ENCODE results near the gene GALK2. TPM values are rescaled to one million over a fixed set of nuclear protein-coding genes. Genes with fewer than 3 reads are reported as not detected.
"Not testable (repeated sequence)": the region's sequence is repeated elsewhere in the genome, so short reads cannot be mapped to it uniquely, and the experiment has no call there.

The GALK2 gene
- polyA plus RNA-seq, 1 donor = 25.0 TPM

DNA sequence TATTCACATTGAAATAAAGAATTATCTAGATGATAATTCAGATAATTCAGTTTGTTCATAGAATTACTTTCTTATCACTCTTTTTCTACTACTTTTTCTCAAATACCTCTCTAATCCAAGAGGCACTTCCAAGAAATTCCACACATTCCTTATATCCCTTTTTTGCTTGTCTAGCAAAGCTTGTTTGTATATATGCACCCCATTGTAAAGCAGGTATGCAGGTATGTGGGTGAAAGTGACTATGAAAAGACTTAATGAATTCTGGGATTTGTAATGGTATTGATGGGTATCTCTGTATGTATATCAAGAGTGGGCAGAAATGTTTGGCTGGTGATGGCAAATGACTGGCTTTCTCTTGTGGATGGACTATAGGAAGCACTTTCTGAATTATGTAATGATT lies 158.9 kb downstream of the GALK2 start:
- Histone ChIP-seq H3K36me3 (ENCODE audit: control insufficient read depth, insufficient read depth, low read length) (peaks cover 9% of the 10 kb centered on the region), H3K9me3 (ENCODE audit: control insufficient read depth, low read depth, low read length) (no peaks in the 10 kb centered on the region), H3K27ac (ENCODE audit: low read length) (no peak overlapping the region), H3K4me1 (ENCODE audit: control insufficient read depth, insufficient read depth, low read length) (no peaks in the 10 kb centered on the region), H3K4me3 (ENCODE audit: low read length) (no peak overlapping the region), H3K27me3 (ENCODE audit: control insufficient read depth, insufficient read depth, low read length) (no peaks in the 10 kb centered on the region)
- DNase-seq = no peak

DNA sequence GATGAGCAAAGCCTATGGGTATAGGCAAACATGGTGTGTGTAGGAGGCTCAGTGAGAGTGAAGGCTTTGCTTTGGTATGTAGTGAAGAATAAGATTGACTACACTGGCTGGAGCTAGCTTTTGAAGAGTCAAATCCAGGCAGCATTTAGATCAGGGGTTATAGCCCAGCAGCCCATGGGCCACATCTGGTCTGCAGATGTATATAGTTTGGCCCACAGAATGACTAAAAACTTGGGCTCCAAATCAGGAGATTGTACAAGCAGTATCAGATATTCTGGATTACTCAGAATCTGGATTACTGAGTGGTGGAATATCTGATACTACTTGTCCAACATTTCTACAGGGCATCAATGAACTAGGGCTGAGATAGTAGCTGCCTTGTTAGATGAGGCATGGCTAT lies 160.1 kb downstream of the GALK2 start:
- Histone ChIP-seq H3K4me1 (ENCODE audit: control insufficient read depth, insufficient read depth, low read length) (no peaks in the 10 kb centered on the region), H3K27ac (ENCODE audit: low read length) (no peak overlapping the region), H3K4me3 (ENCODE audit: low read length) (no peak overlapping the region), H3K9me3 (ENCODE audit: control insufficient read depth, low read depth, low read length) (no peaks in the 10 kb centered on the region), H3K36me3 (ENCODE audit: control insufficient read depth, insufficient read depth, low read length) (peaks cover 9% of the 10 kb centered on the region), H3K27me3 (ENCODE audit: control insufficient read depth, insufficient read depth, low read length) (no peaks in the 10 kb centered on the region)
- no peak for DNase-seq

DNA sequence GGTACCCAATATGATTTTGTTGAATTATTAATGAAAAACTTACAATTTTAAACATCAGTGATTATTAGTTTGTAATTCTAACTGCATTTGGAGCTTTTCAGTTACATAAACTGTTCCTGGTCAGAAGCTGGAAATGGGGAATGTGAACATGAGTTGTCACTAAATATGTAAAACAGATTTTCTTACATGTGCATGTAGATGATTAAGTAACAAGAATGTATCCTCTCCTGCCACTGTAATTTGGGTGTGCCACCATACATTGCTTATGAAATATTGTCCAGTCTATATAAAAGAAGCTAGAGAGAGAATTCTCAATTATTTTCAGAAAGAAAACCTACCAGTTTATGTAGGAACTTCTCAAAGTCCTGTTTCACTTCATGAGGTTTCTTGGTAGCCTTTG lies 161.4 kb downstream of the GALK2 start:
- no peaks in the 10 kb centered on the region for H3K4me1 ChIP-seq (ENCODE audit: control insufficient read depth, insufficient read depth, low read length)
- DNase-seq = no peak
- H3K36me3 ChIP-seq (ENCODE audit: control insufficient read depth, insufficient read depth, low read length) = peaks cover 9% of the 10 kb centered on the region
- no peaks in the 10 kb centered on the region for H3K27me3 ChIP-seq (ENCODE audit: control insufficient read depth, insufficient read depth, low read length)
- H3K27ac ChIP-seq (ENCODE audit: low read length) = no peak overlapping the region
- H3K9me3 ChIP-seq (ENCODE audit: control insufficient read depth, low read depth, low read length) = no peaks in the 10 kb centered on the region
- H3K4me3 ChIP-seq (ENCODE audit: low read length) = no peak overlapping the region

DNA sequence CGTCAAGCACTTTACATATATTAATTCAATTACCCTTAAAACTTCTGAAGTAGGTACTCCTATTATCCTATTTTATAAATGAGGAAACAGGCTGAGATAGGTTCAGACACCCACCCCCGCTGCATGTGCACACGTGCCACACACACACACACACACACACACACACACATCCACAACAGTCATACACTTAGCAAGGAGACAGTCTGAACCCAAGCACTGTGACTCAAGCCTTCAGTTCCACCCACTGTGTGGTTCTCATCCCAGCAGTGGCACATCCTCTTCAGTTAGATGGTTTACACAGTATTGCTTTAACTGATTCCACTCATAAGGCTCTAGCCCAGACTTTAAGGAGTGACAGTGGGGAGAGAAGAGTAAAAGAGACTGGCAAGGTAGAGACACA lies 161.9 kb downstream of the GALK2 start:
- WGBS (ENCODE audit: insufficient coverage, low lambda C conversion rate) = no CpG with 5 or more reads among the region's 3 CpGs

DNA sequence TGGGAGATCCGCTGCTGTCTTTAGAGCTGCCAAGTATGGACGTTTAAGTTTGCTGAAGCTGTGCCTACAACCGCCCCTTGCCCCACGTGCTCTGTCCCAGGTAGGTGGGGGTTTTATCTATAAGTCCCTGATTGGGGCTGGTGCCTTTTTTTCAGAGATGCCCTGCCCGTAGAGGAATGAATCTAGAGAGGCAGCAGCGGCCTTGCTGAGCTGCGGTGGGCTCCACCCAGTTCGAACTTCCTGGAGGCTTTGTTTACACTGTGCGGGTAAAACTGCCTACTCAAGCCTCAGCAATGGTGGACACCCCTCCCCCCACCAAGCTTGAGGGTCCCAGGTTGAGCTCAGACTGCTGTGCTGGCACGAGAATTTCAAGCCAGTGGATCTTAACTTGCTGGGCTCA lies 169.6 kb downstream of the GALK2 start:
- Histone ChIP-seq H3K27ac (ENCODE audit: low read length) (no peak overlapping the region), H3K36me3 (ENCODE audit: control insufficient read depth, insufficient read depth, low read length) (no peaks in the 10 kb centered on the region), H3K4me1 (ENCODE audit: control insufficient read depth, insufficient read depth, low read length) (no peaks in the 10 kb centered on the region), H3K4me3 (ENCODE audit: low read length) (no peak overlapping the region), H3K9me3 (ENCODE audit: control insufficient read depth, low read depth, low read length) (peaks cover 8% of the 10 kb centered on the region), H3K27me3 (ENCODE audit: control insufficient read depth, insufficient read depth, low read length) (no peaks in the 10 kb centered on the region)
- no CpG with 5 or more reads among the region's 10 CpGs for WGBS (ENCODE audit: insufficient coverage, low lambda C conversion rate)
- no peak for DNase-seq

More for the DNA sequence above, 161.9 kb downstream of the GALK2 start:
- no peaks in the 10 kb centered on the region for H3K27me3 ChIP-seq (ENCODE audit: control insufficient read depth, insufficient read depth, low read length)
- H3K36me3 ChIP-seq (ENCODE audit: control insufficient read depth, insufficient read depth, low read length) = peaks cover 9% of the 10 kb centered on the region
- H3K4me1 ChIP-seq (ENCODE audit: control insufficient read depth, insufficient read depth, low read length) = no peaks in the 10 kb centered on the region
- no peak overlapping the region for H3K27ac ChIP-seq (ENCODE audit: low read length)
- no peak for DNase-seq
- no peak overlapping the region for H3K4me3 ChIP-seq (ENCODE audit: low read length)
- no peaks in the 10 kb centered on the region for H3K9me3 ChIP-seq (ENCODE audit: control insufficient read depth, low read depth, low read length)

DNA sequence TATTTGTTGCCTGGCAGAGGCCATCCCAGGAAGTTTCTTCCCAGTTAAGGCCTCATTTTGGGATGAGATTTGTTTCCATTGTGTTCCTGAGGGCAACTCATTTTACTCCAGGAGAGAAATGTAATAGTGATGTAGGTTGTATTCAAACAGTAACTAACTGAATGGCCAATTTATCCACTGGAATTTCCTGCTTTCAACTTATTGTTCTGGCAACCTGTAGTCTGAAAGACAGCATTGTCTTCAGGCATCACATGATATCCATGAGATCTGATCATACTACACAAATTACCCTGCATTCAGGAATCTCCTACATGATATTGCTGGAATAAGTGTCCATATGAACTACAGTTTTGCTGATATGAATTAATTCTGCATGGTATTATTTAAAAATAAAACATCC lies 173.5 kb downstream of the GALK2 start:
- Histone ChIP-seq H3K36me3 (ENCODE audit: control insufficient read depth, insufficient read depth, low read length) (no peaks in the 10 kb centered on the region), H3K9me3 (ENCODE audit: control insufficient read depth, low read depth, low read length) (peaks cover 8% of the 10 kb centered on the region), H3K4me3 (ENCODE audit: low read length) (no peak overlapping the region), H3K27ac (ENCODE audit: low read length) (no peak overlapping the region), H3K4me1 (ENCODE audit: control insufficient read depth, insufficient read depth, low read length) (no peaks in the 10 kb centered on the region), H3K27me3 (ENCODE audit: control insufficient read depth, insufficient read depth, low read length) (no peaks in the 10 kb centered on the region)
- DNase-seq = no peak

DNA sequence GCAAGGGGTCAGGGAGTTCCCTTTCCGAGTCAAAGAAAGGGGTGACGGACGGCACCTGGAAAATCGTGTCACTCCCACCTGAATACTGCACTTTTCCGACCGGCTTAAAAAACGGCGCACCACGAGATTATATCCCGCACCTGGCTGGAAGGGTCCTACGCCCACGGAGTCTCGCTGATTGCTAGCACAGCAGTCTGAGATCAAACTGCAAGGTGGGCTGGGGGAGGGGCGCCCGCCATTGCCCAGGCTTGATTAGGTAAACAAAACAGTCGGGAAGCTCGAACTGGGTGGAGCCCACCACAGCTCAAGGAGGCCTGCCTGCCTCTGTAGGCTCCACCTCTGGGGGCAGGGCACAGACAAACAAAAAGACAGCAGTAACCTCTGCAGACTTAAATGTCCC lies 184.4 kb downstream of the GALK2 start:
- H3K27ac ChIP-seq (ENCODE audit: low read length); H3K27me3 ChIP-seq (ENCODE audit: control insufficient read depth, insufficient read depth, low read length): not testable (repeated sequence)

DNA sequence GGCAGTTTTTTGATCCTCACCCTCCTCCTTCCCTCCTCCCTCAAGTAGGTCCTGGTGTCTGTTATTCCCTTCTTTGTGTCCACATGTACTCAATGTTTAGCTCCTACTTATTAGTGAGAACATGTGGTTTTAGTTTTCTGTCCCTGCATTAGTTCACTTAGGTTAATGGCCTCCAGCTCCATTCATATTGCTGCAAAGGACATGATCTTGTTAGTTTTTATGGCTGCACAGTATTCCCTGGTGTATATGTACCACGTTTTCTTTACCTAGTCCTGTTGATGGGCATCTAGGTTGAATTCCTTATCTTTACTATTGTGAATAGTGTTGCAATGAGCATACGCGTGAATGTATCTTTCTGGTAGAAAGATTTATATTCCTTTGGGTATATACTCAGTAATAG lies 191.3 kb downstream of the GALK2 start:
- Histone ChIP-seq H3K4me3 (ENCODE audit: low read length) (no peak overlapping the region), H3K4me1 (ENCODE audit: control insufficient read depth, insufficient read depth, low read length) (no peaks in the 10 kb centered on the region), H3K27ac (ENCODE audit: low read length) (no peak overlapping the region), H3K36me3 (ENCODE audit: control insufficient read depth, insufficient read depth, low read length) (no peaks in the 10 kb centered on the region), H3K27me3 (ENCODE audit: control insufficient read depth, insufficient read depth, low read length) (no peaks in the 10 kb centered on the region), H3K9me3 (ENCODE audit: control insufficient read depth, low read depth, low read length) (no peaks in the 10 kb centered on the region)
- WGBS (ENCODE audit: insufficient coverage, low lambda C conversion rate) = no CpG with 5 or more reads among the region's 3 CpGs
- DNase-seq = no peak

More for the DNA sequence above, 184.4 kb downstream of the GALK2 start:
- not testable (repeated sequence) for H3K36me3 ChIP-seq (ENCODE audit: control insufficient read depth, insufficient read depth, low read length); H3K4me3 ChIP-seq (ENCODE audit: low read length); DNase-seq; H3K4me1 ChIP-seq (ENCODE audit: control insufficient read depth, insufficient read depth, low read length); H3K9me3 ChIP-seq (ENCODE audit: control insufficient read depth, low read depth, low read length)
- no CpG with 5 or more reads among the region's 17 CpGs for WGBS (ENCODE audit: insufficient coverage, low lambda C conversion rate)

DNA sequence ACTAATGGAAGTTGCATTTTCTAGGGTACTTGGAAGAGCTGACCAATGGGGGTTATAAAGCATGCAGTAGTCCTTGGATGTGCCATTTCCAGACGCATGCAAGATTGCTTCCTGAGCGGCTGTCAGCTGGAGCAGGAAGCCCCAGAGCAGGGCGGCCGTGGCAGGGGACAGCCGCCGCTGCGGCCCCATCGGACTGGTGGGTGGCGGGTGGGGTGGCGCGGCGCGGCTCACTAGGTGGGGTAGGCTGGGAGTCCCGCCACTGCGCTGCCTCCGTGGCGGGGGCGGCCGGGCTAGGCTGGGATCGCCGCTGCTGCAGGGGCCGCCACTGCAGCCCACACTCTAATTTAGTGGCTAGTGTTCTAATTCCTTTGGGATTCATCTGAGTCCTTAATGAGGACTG lies 196.4 kb downstream of the GALK2 start:
- H3K36me3 ChIP-seq (ENCODE audit: control insufficient read depth, insufficient read depth, low read length) = no peaks in the 10 kb centered on the region
- no peaks in the 10 kb centered on the region for H3K27me3 ChIP-seq (ENCODE audit: control insufficient read depth, insufficient read depth, low read length)
- no peak overlapping the region for H3K27ac ChIP-seq (ENCODE audit: low read length)
- no peaks in the 10 kb centered on the region for H3K9me3 ChIP-seq (ENCODE audit: control insufficient read depth, low read depth, low read length)
- H3K4me3 ChIP-seq (ENCODE audit: low read length) = no peak overlapping the region
- no peaks in the 10 kb centered on the region for H3K4me1 ChIP-seq (ENCODE audit: control insufficient read depth, insufficient read depth, low read length)
- DNase-seq = no peak
- WGBS (ENCODE audit: insufficient coverage, low lambda C conversion rate) = no CpG with 5 or more reads among the region's 22 CpGs

DNA sequence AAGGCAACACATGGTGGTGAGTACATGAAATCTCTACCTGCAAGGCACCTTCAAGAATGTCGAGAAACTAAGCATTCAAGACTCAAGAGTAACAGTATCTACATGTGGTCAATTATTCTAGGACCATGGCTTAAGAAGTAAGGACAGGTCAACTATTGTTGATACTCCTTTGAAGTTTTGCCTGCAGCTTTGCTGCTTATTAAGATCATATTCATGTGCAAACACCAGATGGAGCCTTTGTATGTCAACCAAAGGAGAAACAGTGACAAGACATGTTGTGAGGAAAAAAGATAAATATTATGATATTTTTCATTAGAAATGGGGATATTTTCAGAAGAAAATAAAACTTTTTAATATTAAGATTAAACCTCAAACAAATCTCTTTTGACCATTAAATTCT lies 200.7 kb downstream of the GALK2 start:
- no peaks in the 10 kb centered on the region for H3K9me3 ChIP-seq (ENCODE audit: control insufficient read depth, low read depth, low read length)
- H3K4me3 ChIP-seq (ENCODE audit: low read length) = no peak overlapping the region
- H3K36me3 ChIP-seq (ENCODE audit: control insufficient read depth, insufficient read depth, low read length) = no peaks in the 10 kb centered on the region
- H3K27me3 ChIP-seq (ENCODE audit: control insufficient read depth, insufficient read depth, low read length) = no peaks in the 10 kb centered on the region
- no peaks in the 10 kb centered on the region for H3K4me1 ChIP-seq (ENCODE audit: control insufficient read depth, insufficient read depth, low read length)
- no peak overlapping the region for H3K27ac ChIP-seq (ENCODE audit: low read length)
- no CpG with 5 or more reads among the region's 1 CpG for WGBS (ENCODE audit: insufficient coverage, low lambda C conversion rate)
- DNase-seq = no peak

DNA sequence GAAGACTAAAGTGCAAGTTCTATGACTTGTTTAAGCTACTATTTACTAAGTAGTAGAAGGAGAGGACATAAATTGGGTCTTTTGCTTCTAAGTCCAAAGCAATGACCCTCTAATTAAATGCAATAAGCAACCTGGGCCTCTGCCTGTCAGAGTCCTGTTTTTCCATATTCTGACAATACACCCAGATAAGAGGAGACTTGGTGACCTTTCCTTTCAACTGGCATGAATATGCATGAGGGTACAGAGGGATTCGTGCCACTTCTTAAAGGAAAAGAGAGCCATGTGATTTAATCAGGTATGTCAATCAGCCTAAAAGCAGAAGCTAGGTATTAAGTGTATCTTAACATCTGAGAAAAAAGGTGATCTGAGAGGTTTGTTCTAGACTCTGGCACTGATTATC lies 202.3 kb downstream of the GALK2 start:
- WGBS (ENCODE audit: insufficient coverage, low lambda C conversion rate) = no CpG with 5 or more reads among the region's 1 CpG
- no peak overlapping the region for H3K4me3 ChIP-seq (ENCODE audit: low read length)
- no peaks in the 10 kb centered on the region for H3K9me3 ChIP-seq (ENCODE audit: control insufficient read depth, low read depth, low read length)
- H3K27ac ChIP-seq (ENCODE audit: low read length) = no peak overlapping the region
- H3K36me3 ChIP-seq (ENCODE audit: control insufficient read depth, insufficient read depth, low read length) = no peaks in the 10 kb centered on the region
- H3K4me1 ChIP-seq (ENCODE audit: control insufficient read depth, insufficient read depth, low read length) = no peaks in the 10 kb centered on the region
- DNase-seq = no peak
- no peaks in the 10 kb centered on the region for H3K27me3 ChIP-seq (ENCODE audit: control insufficient read depth, insufficient read depth, low read length)

DNA sequence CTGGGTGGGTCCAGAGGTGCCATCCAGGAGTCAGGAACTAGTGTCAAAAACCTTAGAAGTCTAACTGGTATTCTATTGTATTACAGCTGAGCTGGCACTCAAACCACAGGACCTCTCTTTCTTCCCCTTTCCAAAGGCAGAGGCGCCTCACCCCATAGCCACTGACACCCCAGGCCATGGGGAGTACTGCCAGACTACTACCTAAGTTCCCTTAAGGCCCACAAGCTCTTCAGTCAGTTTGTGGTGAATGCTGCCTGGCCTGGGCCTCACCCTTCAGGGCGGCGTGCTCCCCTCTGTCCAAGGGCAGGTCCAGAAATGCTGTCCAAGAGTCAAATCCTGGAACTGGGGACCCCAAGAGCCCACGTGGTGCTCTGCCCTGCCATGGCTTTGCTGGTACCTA lies 209.9 kb downstream of the GALK2 start:
- H3K27ac ChIP-seq (ENCODE audit: low read length) = no peak overlapping the region
- no peaks in the 10 kb centered on the region for H3K27me3 ChIP-seq (ENCODE audit: control insufficient read depth, insufficient read depth, low read length)
- H3K4me1 ChIP-seq (ENCODE audit: control insufficient read depth, insufficient read depth, low read length) = no peaks in the 10 kb centered on the region
- H3K4me3 ChIP-seq (ENCODE audit: low read length) = no peak overlapping the region
- WGBS (ENCODE audit: insufficient coverage, low lambda C conversion rate) = no CpG with 5 or more reads among the region's 4 CpGs
- H3K9me3 ChIP-seq (ENCODE audit: control insufficient read depth, low read depth, low read length) = no peaks in the 10 kb centered on the region
- H3K36me3 ChIP-seq (ENCODE audit: control insufficient read depth, insufficient read depth, low read length) = no peaks in the 10 kb centered on the region
- DNase-seq = no peak
